Ishikawa (cell line): Measurements from ENCODE around the gene PITPNM2.

Experiments used
- CEBPB ChIP-seq: IDR thresholded peaks from 2 replicates; pipeline ENCODE4 v1.6.1; 2012
- CREB1 ChIP-seq: IDR thresholded peaks from 2 replicates; pipeline ENCODE4 v1.6.1; 2012; ENCODE audit warnings: low read depth
- EGR1 ChIP-seq: IDR thresholded peaks from 2 replicates; pipeline ENCODE4 v1.6.1; 2012
- EP300 ChIP-seq: IDR thresholded peaks from 2 replicates; pipeline ENCODE4 v1.6.1; 2012; ENCODE audit warnings: borderline replicate concordance
- FOXM1 ChIP-seq: IDR thresholded peaks from 2 replicates; pipeline ENCODE4 v1.6.1; 2012; ENCODE audit warnings: low read depth, borderline replicate concordance
- NFIC ChIP-seq: IDR thresholded peaks from 2 replicates; pipeline ENCODE4 v1.6.1; 2012
- RAD21 ChIP-seq: IDR thresholded peaks from 2 replicates; pipeline ENCODE4 v1.6.1; 2012; ENCODE audit warnings: low read depth
- TAF1 ChIP-seq: IDR thresholded peaks from 2 replicates; pipeline ENCODE4 v1.6.1; 2012; ENCODE audit warnings: low read depth, mild to moderate bottlenecking
- TCF12 ChIP-seq: IDR thresholded peaks from 2 replicates; pipeline ENCODE4 v1.6.1; 2012; ENCODE audit warnings: low read depth
- TEAD4 ChIP-seq: IDR thresholded peaks from 2 replicates; pipeline ENCODE4 v1.6.1; 2012
- YY1 ChIP-seq: IDR thresholded peaks from 2 replicates; pipeline ENCODE4 v1.6.1; 2012; ENCODE audit warnings: low read depth
- ZBTB7A ChIP-seq: IDR thresholded peaks from 2 replicates; pipeline ENCODE4 v1.6.1; 2012; ENCODE audit warnings: low read depth
- TF ChIP-seq, protein P1 (sequence below): IDR thresholded peaks from 2 replicates; pipeline ENCODE4 v1.6.1; 2012
- TF ChIP-seq, protein P2 (sequence below): IDR thresholded peaks from 2 replicates; pipeline ENCODE4 v1.6.1; 2012
- TF ChIP-seq, protein P3 (sequence below): IDR thresholded peaks from 2 replicates; pipeline ENCODE4 v1.6.1; 2012; ENCODE audit warnings: low read depth, mild to moderate bottlenecking

The PITPNM2 gene

DNA sequence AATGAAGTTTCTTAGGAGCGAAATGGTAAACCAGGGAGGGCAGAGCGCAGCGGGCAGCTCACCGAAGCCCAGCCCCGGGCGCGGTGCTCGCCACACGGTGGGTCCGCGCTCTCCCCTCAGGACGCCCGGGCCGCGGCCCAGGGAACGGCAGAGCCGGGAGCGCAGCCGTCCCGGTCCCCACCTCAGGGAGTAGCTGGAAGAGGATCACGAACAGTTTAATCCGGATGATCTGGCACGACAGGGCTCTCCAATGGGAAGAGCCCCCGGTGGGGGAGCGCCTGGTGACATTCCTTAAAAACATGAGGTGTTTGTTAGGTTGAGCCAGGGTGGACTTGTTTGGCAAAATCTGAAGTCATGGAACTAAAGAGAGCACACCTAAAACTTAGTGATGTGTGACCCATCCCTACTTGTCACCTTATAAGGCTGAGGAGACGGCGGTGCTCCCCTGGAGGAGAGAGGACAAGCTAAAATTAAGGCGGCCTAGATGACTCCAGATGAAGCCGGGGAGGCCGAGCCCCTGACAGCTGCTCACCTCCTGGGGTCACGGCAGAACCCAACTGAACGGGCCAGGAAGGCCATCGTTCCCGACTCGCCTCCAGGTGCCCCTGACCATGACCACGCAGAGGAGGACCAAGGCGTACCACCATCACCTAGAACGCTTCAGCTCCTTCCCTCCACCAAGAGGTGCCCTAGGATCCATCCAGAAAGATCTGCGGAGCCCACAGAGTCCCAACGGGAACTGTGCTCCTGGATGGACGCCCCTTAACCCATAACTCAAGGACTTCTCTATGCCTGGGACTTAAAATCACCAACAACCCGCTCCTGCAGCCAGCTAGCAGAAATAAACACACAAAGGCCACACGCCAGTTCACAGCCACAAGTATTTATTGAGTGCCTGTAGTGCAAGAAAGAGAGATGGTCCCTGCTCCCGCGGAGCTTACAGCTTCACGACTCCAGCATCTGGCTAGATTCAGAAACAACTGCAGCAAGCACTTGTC lies 866 bp upstream of the PITPNM2 start:
- TF ChIP-seq FOXM1 (no peak), NFIC (no peak), YY1 (no peak), CREB1 (no peak), TEAD4 (no peak), EP300 (no peak), CEBPB (no peak), EGR1 (no peak), TCF12 (no peak; the same call in 1 of the 2 replicates), RAD21 (no peak), TAF1 (no peak), ZBTB7A (no peak; the same call in 1 of the 2 replicates)
- TF ChIP-seq, protein P1, sequence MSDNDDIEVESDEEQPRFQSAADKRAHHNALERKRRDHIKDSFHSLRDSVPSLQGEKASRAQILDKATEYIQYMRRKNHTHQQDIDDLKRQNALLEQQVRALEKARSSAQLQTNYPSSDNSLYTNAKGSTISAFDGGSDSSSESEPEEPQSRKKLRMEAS: no peak
- TF ChIP-seq, protein P2, sequence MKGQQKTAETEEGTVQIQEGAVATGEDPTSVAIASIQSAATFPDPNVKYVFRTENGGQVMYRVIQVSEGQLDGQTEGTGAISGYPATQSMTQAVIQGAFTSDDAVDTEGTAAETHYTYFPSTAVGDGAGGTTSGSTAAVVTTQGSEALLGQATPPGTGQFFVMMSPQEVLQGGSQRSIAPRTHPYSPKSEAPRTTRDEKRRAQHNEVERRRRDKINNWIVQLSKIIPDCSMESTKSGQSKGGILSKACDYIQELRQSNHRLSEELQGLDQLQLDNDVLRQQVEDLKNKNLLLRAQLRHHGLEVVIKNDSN: no peak
- TF ChIP-seq, protein P3, sequence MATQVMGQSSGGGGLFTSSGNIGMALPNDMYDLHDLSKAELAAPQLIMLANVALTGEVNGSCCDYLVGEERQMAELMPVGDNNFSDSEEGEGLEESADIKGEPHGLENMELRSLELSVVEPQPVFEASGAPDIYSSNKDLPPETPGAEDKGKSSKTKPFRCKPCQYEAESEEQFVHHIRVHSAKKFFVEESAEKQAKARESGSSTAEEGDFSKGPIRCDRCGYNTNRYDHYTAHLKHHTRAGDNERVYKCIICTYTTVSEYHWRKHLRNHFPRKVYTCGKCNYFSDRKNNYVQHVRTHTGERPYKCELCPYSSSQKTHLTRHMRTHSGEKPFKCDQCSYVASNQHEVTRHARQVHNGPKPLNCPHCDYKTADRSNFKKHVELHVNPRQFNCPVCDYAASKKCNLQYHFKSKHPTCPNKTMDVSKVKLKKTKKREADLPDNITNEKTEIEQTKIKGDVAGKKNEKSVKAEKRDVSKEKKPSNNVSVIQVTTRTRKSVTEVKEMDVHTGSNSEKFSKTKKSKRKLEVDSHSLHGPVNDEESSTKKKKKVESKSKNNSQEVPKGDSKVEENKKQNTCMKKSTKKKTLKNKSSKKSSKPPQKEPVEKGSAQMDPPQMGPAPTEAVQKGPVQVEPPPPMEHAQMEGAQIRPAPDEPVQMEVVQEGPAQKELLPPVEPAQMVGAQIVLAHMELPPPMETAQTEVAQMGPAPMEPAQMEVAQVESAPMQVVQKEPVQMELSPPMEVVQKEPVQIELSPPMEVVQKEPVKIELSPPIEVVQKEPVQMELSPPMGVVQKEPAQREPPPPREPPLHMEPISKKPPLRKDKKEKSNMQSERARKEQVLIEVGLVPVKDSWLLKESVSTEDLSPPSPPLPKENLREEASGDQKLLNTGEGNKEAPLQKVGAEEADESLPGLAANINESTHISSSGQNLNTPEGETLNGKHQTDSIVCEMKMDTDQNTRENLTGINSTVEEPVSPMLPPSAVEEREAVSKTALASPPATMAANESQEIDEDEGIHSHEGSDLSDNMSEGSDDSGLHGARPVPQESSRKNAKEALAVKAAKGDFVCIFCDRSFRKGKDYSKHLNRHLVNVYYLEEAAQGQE: no peak

DNA sequence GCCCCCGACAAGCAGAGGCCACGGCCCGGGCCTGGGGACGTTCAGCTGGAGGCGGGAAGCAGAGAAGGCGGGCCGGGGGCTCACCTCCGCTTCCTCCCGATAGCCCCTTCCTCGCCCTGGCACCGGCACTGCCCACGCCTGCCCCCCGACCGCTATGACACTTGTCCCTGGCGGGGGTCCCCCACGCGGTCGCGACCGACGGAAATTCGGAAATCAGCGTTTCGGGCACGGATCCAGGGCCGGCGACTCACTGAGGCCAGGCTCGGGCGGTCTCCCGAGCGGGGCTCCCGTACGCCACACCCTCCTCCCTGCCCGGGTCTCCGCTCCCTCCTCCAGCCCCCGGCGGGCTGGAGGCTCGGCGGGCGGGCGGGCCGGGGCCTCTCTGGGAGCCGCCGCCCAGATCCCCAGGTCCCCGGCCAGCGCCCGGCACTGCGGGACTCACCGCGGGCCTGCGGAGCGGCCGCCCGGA lies 581 bp downstream of the PITPNM2 start:
- TF ChIP-seq EP300 (no peak), CREB1 (no peak), NFIC (0 out of 2 replicates have a peak, but pooled peaks have one; percentile 11), ZBTB7A (peak; percentile 78; the same call in 1 of the 2 replicates)

DNA sequence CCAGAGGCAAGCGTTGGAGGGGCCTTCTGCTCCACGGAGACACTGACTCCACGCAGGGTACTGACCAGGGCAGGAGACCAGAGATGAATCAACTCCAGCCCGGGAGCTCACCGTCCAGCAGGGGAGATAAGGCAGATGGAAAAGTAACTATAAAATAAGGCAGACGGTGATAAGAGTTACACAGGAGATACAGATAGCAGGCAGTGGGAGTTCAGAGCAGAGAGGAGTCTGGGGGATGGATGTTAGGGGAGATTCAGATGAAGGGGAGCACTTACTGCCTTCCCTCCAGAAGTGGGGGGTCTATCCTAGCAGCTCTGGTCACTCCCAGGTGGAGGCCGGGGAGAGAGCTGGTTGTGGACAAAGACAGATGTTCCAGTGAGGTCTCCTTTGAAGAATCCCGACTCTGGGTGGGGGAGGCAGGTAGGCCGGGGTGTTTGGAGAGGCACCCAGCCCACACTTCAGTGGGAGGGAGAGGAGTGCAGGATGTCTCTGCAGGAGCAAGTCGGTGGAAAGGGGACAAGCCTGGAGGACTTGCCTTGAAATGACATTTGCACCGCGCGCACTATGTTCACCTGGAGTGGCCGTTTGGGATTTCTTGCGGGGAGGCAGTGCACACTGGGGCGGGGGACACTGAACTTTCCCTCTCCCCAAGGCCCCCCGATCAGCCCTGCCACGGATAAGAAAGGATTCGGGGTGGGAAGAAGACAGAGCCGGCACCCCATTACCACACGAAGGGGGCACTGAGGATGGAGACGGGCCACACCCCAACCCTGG lies 1.2 kb downstream of the PITPNM2 start:
- no peak for TF ChIP-seq EGR1
- TF ChIP-seq YY1: no peak
- TF ChIP-seq, protein P1: no peak
- TF ChIP-seq FOXM1: no peak
- TF ChIP-seq, protein P2: no peak
- no peak for TF ChIP-seq RAD21
- TF ChIP-seq EP300: no peak
- no peak for TF ChIP-seq CEBPB
- TF ChIP-seq TEAD4: no peak
- TF ChIP-seq ZBTB7A: no peak
- no peak for TF ChIP-seq NFIC
- TF ChIP-seq CREB1: no peak
- TF ChIP-seq TAF1: no peak
- TF ChIP-seq TCF12: no peak
- TF ChIP-seq, protein P3: no peak

DNA sequence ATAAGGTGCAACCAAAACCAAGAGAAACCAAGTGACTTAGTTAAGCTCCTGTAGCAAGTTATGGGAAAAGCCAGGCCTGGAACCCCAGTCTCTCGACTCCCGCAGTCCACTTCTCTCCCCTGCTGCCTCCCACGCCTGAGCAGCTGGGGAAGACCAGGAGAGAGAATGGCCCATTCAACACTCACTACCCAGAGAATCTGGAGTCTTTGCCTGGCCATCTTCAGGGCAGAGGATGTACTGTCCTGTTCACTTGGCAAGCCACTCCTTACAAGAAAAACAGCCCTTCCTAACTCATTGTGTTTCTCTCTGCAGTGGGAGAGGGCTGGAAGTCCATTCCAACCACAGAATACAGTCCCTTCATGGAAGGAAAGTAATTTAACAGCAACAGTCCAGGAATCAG lies 1.8 kb downstream of the PITPNM2 start:
- TF ChIP-seq TAF1 (no peak), FOXM1 (no peak), EP300 (no peak), ZBTB7A (no peak), TCF12 (no peak), YY1 (no peak), CREB1 (no peak), CEBPB (no peak)

DNA sequence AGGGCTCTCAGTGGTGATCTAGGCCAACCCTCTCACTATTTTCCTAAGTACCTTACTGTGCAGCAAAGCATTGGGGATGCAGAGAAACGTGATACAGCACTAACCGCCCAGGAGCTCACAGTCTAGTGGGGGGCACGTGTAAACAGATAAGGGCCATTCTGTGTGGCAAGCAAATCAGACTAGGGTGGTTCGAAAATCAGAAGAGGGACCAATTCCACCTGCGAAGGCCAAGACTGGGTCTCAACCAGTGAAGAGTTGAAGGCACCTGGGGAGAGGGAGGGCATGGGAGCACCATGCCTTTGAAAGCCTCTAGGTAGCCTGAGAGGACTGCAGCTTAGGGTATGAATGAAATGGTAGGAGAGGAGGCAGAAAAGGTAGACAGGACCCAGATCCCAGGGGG lies 2.2 kb downstream of the PITPNM2 start:
- no peak for TF ChIP-seq RAD21
